SK-MEL-5 (cell line): Measurements from ENCODE around the gene GABRG3. TPM values are rescaled to one million over a fixed set of nuclear protein-coding genes. Genes with fewer than 3 reads are reported as not detected.

Source experiments
- DNase-seq: peaks from one replicate; pipeline ENCODE4 v3.0.0-alpha.2; 2016; ENCODE audit warnings: low read depth, low spot score
- in situ Hi-C: cut with HindIII; loops from 2 replicates; pipeline ENCODE4 v1.10.0; 2016; ENCODE audit warnings: low sequenced_read_pairs, high pct_unique_total_duplicates, low pct_unique_long_range_greater_than_20kb
- small RNA-seq, 2 experiments: library from RNA; depleted of rRNA; stranded (forward); fragments of <200 nt; gene quantifications; one replicate each; pipeline ENCODE3, GENCODE V24; 2014
- total RNA-seq: library from RNA; depleted of rRNA; stranded (reverse); fragments of >200 nt; shearing (Covaris generic); gene quantifications from 2 replicates; pipeline ENCODE4 v1.2.3, GENCODE V29; 2014; rRNA removed

GABRG3 gene
- total RNA-seq, 1 experiment from 2014 or later: 6.3 TPM

GRCh38 chr15:27573805-27574485, 603.0 kb downstream of the GABRG3 start:
- no peak for DNase-seq

GRCh38 chr15:27574541-27575054, 603.6 kb downstream of the GABRG3 start:
- in situ Hi-C loops: no loop called here

More at GRCh38 chr15:27573805-27574485, 603.0 kb downstream of the GABRG3 start:
- in situ Hi-C loops: no loop called here

GRCh38 chr15:27575521-27575920, 604.5 kb downstream of the GABRG3 start:
- in situ Hi-C loops: no loop called here
- DNase-seq: no peak

More at GRCh38 chr15:27574541-27575054, 603.6 kb downstream of the GABRG3 start:
- no peak for DNase-seq

GRCh38 chr15:27576576-27576975, 605.6 kb downstream of the GABRG3 start:
- DNase-seq: no peak
- in situ Hi-C loops: no loop called here

- DNase-seq: no peak
- in situ Hi-C loops: no loop called here
Measured at GRCh38 chr15:27579738-27580137, 608.8 kb downstream of the GABRG3 start.

- DNase-seq: no peak
- in situ Hi-C loops: no loop called here
Measured at GRCh38 chr15:27582726-27583410, 611.9 kb downstream of the GABRG3 start.

GRCh38 chr15:27583651-27584050, 612.7 kb downstream of the GABRG3 start:
- no peak for DNase-seq
- in situ Hi-C loops: no loop called here

- in situ Hi-C loops: no loop called here
- no peak for DNase-seq
Measured at GRCh38 chr15:27585041-27585640, 614.2 kb downstream of the GABRG3 start.

GRCh38 chr15:27587810-27588209, 616.8 kb downstream of the GABRG3 start:
- DNase-seq: no peak
- in situ Hi-C loops: no loop called here

- in situ Hi-C loops: no loop called here
- DNase-seq: no peak
Measured at GRCh38 chr15:27589260-27589659, 618.3 kb downstream of the GABRG3 start.

- DNase-seq: no peak
- in situ Hi-C loops: no loop called here
Measured at GRCh38 chr15:27589782-27590181, 618.8 kb downstream of the GABRG3 start.

Small RNAs within 50 kb of the gene (small RNA-seq; reads per million reads assigned to genes)
- gene RNA5SP391 (0 reads per million in 2 experiments), gene SERPINE4P (0 reads per million in 2 experiments)

Other genes starting within 250 kb of the GABRG3 start
- 22.2 and 24.4 TPM in 2 replicates for gene GABRB3, start 198.1 kb upstream of the GABRG3 start, total RNA-seq
- gene GABRA5, start 104.1 kb upstream of the GABRG3 start, total RNA-seq: 11.1 and 11.6 TPM in 2 replicates